HCT116 (cell line): ENCODE data around the gene ATG14. TPM values are rescaled to one million over a fixed set of nuclear protein-coding genes. Genes with fewer than 3 reads are reported as not detected.

Experiments used
- ATAC-seq: fragments of 200-7000 bp; cut with Tn5 transposase; 2 replicates; pipeline ENCODE4 v1.9.1; 2020; ENCODE audit warnings: mild to moderate bottlenecking, moderate library complexity
- BruUV-seq: library from RNA; stranded (reverse); fragments of 400-500 nt; replicated peaks from 2 replicates; lab custom pipeline; 2021; lab: Mats Ljungman, UMichigan
- CTCF ChIA-PET: fragments of 300-600 bp; sonication (Branson Sonifier 250); formaldehyde crosslinking; loops from one replicate; lab custom pipeline; 2021; ENCODE audit warnings: antibody characterized with exemption; lab: Charles Lee
- POLR2A ChIA-PET: fragments of 300-600, 350-600 bp; sonication (Branson Sonifier 250); formaldehyde crosslinking; loops from one replicate; lab custom pipeline; 2021; ENCODE audit warnings: antibody characterized with exemption; lab: Charles Lee
- RAD21 ChIA-PET, 2 experiments: fragments of 300-600 bp; sonication (Branson Sonifier 250); formaldehyde crosslinking; loops; one replicate each; lab custom pipeline; 2023; ENCODE audit warnings: low total read pairs in 2 of 2; ENCODE audit not compliant: uncharacterized antibody in 2 of 2, unreplicated experiment in 2 of 2, low non-redundant PET in 1 of 2; lab: Charles Lee
- DNase-seq: peaks from one replicate; pipeline ENCODE4 v3.0.0-alpha.2; 2010; ENCODE audit warnings: low read depth, low spot score
- H2AFZ ChIP-seq: fragments of 200-600 bp; shearing (Covaris generic), sonication (generic); 2 replicates; pipeline ENCODE4 v1.6.1; 2017; ENCODE audit warnings: low read depth, mixed run types, mixed read lengths, antibody characterized with exemption, low read length; ENCODE audit not compliant: poor library complexity, severe bottlenecking
- H3K27ac ChIP-seq: 2 replicates; pipeline ENCODE4 v1.5.1; 2012; ENCODE audit warnings: low read depth, low read length
- H3K27me3 ChIP-seq: fragments of 200-600 bp; sonication (generic); 2 replicates; pipeline ENCODE4 v1.6.1; 2016; ENCODE audit warnings: mixed run types, low read length, mixed read lengths; ENCODE audit not compliant: insufficient read depth
- H3K36me3 ChIP-seq, 2 experiments: fragments of 200-500 bp in 1 of 2; fragments of 200-600 bp in 1 of 2; sonication (Bioruptor generic) in 1 of 2; sonication (generic) in 1 of 2; 2 replicates each; pipeline versions ENCODE4 v1.5.1 to v1.6.1; 2014 to 2016; ENCODE audit warnings: low read length in 2 of 2, inconsistent platforms in 1 of 2, mixed read lengths in 1 of 2, mixed run types in 1 of 2; ENCODE audit not compliant: insufficient read depth in 2 of 2, control insufficient read depth in 1 of 2
- H3K4me1 ChIP-seq, 2 experiments: fragments of 200-600 bp in 1 of 2; sonication (generic) in 1 of 2; 2 replicates each; pipeline versions ENCODE4 v1.5.1 to v1.6.1; 2012 to 2017; ENCODE audit warnings: low read length in 2 of 2, inconsistent platforms in 1 of 2, mild to moderate bottlenecking in 1 of 2, mixed read lengths in 1 of 2, mixed run types in 1 of 2, moderate library complexity in 1 of 2; ENCODE audit not compliant: insufficient read depth in 2 of 2, control insufficient read depth in 1 of 2
- H3K4me2 ChIP-seq: fragments of 200-600 bp; sonication (generic); 2 replicates; pipeline ENCODE4 v1.6.1; 2017; ENCODE audit warnings: mixed run types, low read length, mixed read lengths
- H3K4me3 ChIP-seq, 2 experiments: fragments of 200-600 bp in 1 of 2; sonication (generic) in 1 of 2; replicated peaks in 1 of 2; 2 replicates each; pipeline ENCODE4 v1.5.1; 2011 to 2016; ENCODE audit warnings: low read length in 2 of 2, control low read depth in 1 of 2, low read depth in 1 of 2, mild to moderate bottlenecking in 1 of 2, mixed read lengths in 1 of 2, mixed run types in 1 of 2
- H3K79me2 ChIP-seq: fragments of 200-600 bp; sonication (generic); 2 replicates; pipeline ENCODE4 v1.6.1; 2017; ENCODE audit warnings: mild to moderate bottlenecking, mixed run types, low read length, moderate library complexity, mixed read lengths; ENCODE audit not compliant: insufficient read depth
- H3K9ac ChIP-seq: fragments of 200-600 bp; sonication (generic); 2 replicates; pipeline ENCODE4 v1.6.1; 2016; ENCODE audit warnings: low read length, mixed read lengths
- H3K9me2 ChIP-seq: fragments of 200-600 bp; sonication (generic), shearing (Covaris generic); 2 replicates; pipeline ENCODE4 v1.6.1; 2017; ENCODE audit warnings: mixed run types, mild to moderate bottlenecking, moderate library complexity; ENCODE audit not compliant: insufficient read depth
- H3K9me3 ChIP-seq, 2 experiments: fragments of 200-500 bp in 1 of 2; fragments of 200-600 bp in 1 of 2; sonication (Bioruptor generic) in 1 of 2; sonication (generic) in 1 of 2; 2 replicates each; pipeline ENCODE4 v1.6.1; 2014 to 2017; ENCODE audit warnings: low read length in 2 of 2, mixed read lengths in 2 of 2, inconsistent platforms in 1 of 2, low read depth in 1 of 2, mild to moderate bottlenecking in 1 of 2, mixed run types in 1 of 2, moderate library complexity in 1 of 2; ENCODE audit not compliant: control insufficient read depth in 1 of 2, insufficient read depth in 1 of 2
- H4K20me1 ChIP-seq: fragments of 200-600 bp; sonication (generic), shearing (Covaris generic); 2 replicates; pipeline ENCODE4 v1.6.1; 2017; ENCODE audit warnings: mixed run types, mild to moderate bottlenecking, moderate library complexity; ENCODE audit not compliant: insufficient read depth
- ATF3 ChIP-seq: IDR thresholded peaks from 2 replicates; pipeline ENCODE4 v1.6.1; 2012
- CEBPB ChIP-seq: IDR thresholded peaks from 2 replicates; pipeline ENCODE4 v1.6.1; 2012; ENCODE audit warnings: low read depth
- EZH2 ChIP-seq: fragments of 200-600 bp; sonication (generic); IDR thresholded peaks from 2 replicates; pipeline ENCODE4 v1.6.1; 2017; ENCODE audit warnings: antibody characterized with exemption, mixed run types
- MAX ChIP-seq: IDR thresholded peaks from 2 replicates; pipeline ENCODE4 v1.6.1; 2012
- POLR2AphosphoS5 ChIP-seq: IDR thresholded peaks from 2 replicates; pipeline ENCODE4 v1.6.1; 2011; ENCODE audit warnings: mild to moderate bottlenecking, low read depth, low read length, moderate library complexity
- RAD21 ChIP-seq: IDR thresholded peaks from 2 replicates; pipeline ENCODE4 v1.6.1; 2012; ENCODE audit warnings: low read depth, mild to moderate bottlenecking
- SIN3A ChIP-seq: IDR thresholded peaks from 2 replicates; pipeline ENCODE4 v1.6.1; 2012; ENCODE audit warnings: low read depth
- SP1 ChIP-seq: IDR thresholded peaks from 2 replicates; pipeline ENCODE4 v1.6.1; 2012; ENCODE audit warnings: low read depth
- ZFX ChIP-seq: fragments of 450-650 bp; IDR thresholded peaks from 2 replicates; pipeline ENCODE4 v1.6.1; 2017
- intact Hi-C: fragments of 100-400 bp; cut with micrococcal nuclease; formaldehyde crosslinking; loops from 2 replicates; pipeline ENCODE4 v1.10.0; 2022
- total RNA-seq: library from RNA; stranded (reverse); gene quantifications from one replicate; pipeline ENCODE4 v1.2.1, GENCODE V29; 2021; ENCODE audit not compliant: unreplicated experiment

The ATG14 gene
- total RNA-seq, 1 experiment from 2014 or later, result 9.9 TPM

- Histone ChIP-seq H2AFZ (no peak overlapping the region), H3K27me3 (no peaks in the 10 kb centered on the region), H3K36me3 (peaks cover 0 to 6% of the 10 kb centered on the region in 2 experiments; a peak in 1 of 4 replicates), H3K9me3 (no peaks in the 10 kb centered on the region), H3K9me2 (no peaks in the 10 kb centered on the region), H3K4me1 (peaks cover 0 to 3% of the 10 kb centered on the region in 2 experiments; a peak in 1 of 4 replicates), H3K27ac (no peak overlapping the region), H3K4me2 (no peak overlapping the region), H3K4me3 (no peak overlapping the region), H3K9ac (no peak overlapping the region), H4K20me1 (no peaks in the 10 kb centered on the region), H3K79me2 (no peaks in the 10 kb centered on the region)
- ChIA-PET POLR2A (no interaction called here), RAD21 (no interaction called here), CTCF (no interaction called here)
- no TSS peak for BruUV-seq
- intact Hi-C loops, result loop anchor here (10.0 kb wide), 1 partner anchor 275 kb away; no protein-coding TSS in a partner anchor
- DNase-seq (no peak), ATAC-seq (no peak)
- TF ChIP-seq SP1 (no peak), RAD21 (no peak), SIN3A (no peak)
Observed at GRCh38 chr14:55359307-55359706, 52.3 kb downstream of the ATG14 start.

DNA sequence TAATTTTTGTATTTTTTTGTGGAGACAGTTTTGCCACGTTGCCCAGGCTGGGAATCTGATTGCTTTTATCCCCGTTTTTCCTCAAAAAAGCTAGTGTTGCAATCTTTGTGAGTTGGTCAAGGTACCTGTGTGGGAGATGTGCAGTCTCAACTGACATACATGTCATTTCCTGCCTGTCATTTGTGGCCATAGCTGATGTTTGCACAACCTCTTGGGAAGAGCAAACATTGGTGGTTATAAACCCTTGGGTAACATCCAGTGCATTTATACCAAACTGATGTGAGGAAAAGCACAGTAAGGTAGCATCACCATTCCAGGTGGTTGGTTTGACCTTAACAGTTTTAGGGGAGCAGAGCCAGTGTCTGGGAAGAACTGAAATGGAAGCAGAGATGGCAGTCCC lies 54.7 kb downstream of the ATG14 start:
- no peak for TF ChIP-seq CEBPB
- no peak for TF ChIP-seq ZFX
- TF ChIP-seq EZH2, result no peak
- TF ChIP-seq MAX, result no peak
- TF ChIP-seq POLR2AphosphoS5, result no peak
- no peak for TF ChIP-seq ATF3
- TF ChIP-seq, all 23 proteins: peak for 0
- ChIA-PET POLR2A (no interaction called here), CTCF (no interaction called here), RAD21 (no interaction called here)
- Histone ChIP-seq H2AFZ (no peak overlapping the region), H3K36me3 (peaks cover 5 to 18% of the 10 kb centered on the region in 2 experiments; a peak in 3 of 4 replicates), H4K20me1 (no peaks in the 10 kb centered on the region), H3K9me3 (no peaks in the 10 kb centered on the region), H3K4me2 (no peak overlapping the region), H3K27me3 (no peaks in the 10 kb centered on the region), H3K27ac (no peak overlapping the region), H3K9me2 (no peaks in the 10 kb centered on the region), H3K79me2 (no peaks in the 10 kb centered on the region), H3K4me1 (peaks cover 0 to 11% of the 10 kb centered on the region in 2 experiments; a peak in 2 of 4 replicates), H3K4me3 (no peak overlapping the region), H3K9ac (no peak overlapping the region)
- no TSS peak for BruUV-seq
- ATAC-seq, result no peak
- no peak for DNase-seq
- intact Hi-C loops, result loop anchor here (10.0 kb wide), 1 partner anchor 272 kb away; no protein-coding TSS in a partner anchor
